Liver (tissue), 9 donors: ENCODE measurements around the gene HPGD. TPM values are rescaled to one million over a fixed set of nuclear protein-coding genes. Genes with fewer than 3 reads are reported as not detected.

Source experiments
- DNase-seq: peaks from one replicate; pipeline ENCODE4 v3.0.0-alpha.2; 2017; ENCODE audit warnings: low spot score
- H3K27ac ChIP-seq, 2 donors: one replicate each; pipeline ENCODE4 v1.7.0; 2013; ENCODE audit warnings: inconsistent platforms in 2 of 2, low read length in 2 of 2, control low read depth in 1 of 2, low read depth in 1 of 2, mild to moderate bottlenecking in 1 of 2
- H3K27me3 ChIP-seq, 4 donors: one replicate each; pipeline versions ENCODE4 v1.6.1 to v1.7.0; 2013; ENCODE audit warnings: low read length in 3 of 4, inconsistent platforms in 1 of 4, mild to moderate bottlenecking in 1 of 4, moderate library complexity in 1 of 4; ENCODE audit not compliant: control insufficient read depth in 4 of 4, insufficient read depth in 4 of 4
- H3K36me3 ChIP-seq, 4 donors: one replicate each; pipeline versions ENCODE4 v1.6.1 to v1.7.0; 2013; ENCODE audit warnings: low read length in 3 of 4, mild to moderate bottlenecking in 3 of 4, low read depth in 1 of 4, moderate library complexity in 1 of 4; ENCODE audit not compliant: control insufficient read depth in 4 of 4, insufficient read depth in 3 of 4
- H3K4me1 ChIP-seq, 4 donors: one replicate each; pipeline versions ENCODE4 v1.6.1 to v1.7.0; 2013; ENCODE audit warnings: low read length in 3 of 4, mild to moderate bottlenecking in 3 of 4, moderate library complexity in 1 of 4; ENCODE audit not compliant: control insufficient read depth in 4 of 4, insufficient read depth in 4 of 4
- H3K4me3 ChIP-seq, 3 donors: one replicate each; pipeline versions ENCODE4 v1.6.1 to v1.7.0; 2013; ENCODE audit warnings: low read length in 3 of 3, control low read depth in 1 of 3, low read depth in 1 of 3, mild to moderate bottlenecking in 1 of 3
- H3K9ac ChIP-seq, 2 donors: one replicate each; pipeline ENCODE4 v1.7.0; 2013; ENCODE audit warnings: low read length in 2 of 2, mild to moderate bottlenecking in 2 of 2, moderate library complexity in 2 of 2, control low read depth in 1 of 2, low read depth in 1 of 2
- H3K9me3 ChIP-seq, 4 donors: one replicate each; pipeline versions ENCODE4 v1.6.1 to v1.7.0; 2013; ENCODE audit warnings: low read length in 3 of 4; ENCODE audit not compliant: control insufficient read depth in 4 of 4
- EGR1 ChIP-seq, 2 donors: IDR thresholded peaks; 2 replicates each; pipeline ENCODE4 v1.6.1; 2016 to 2018; ENCODE audit warnings: antibody characterized with exemption in 2 of 2, low read depth in 2 of 2
- FOXA1 ChIP-seq: IDR thresholded peaks from 2 replicates; pipeline ENCODE4 v1.6.1; 2016; ENCODE audit warnings: antibody characterized with exemption
- FOXA2 ChIP-seq: IDR thresholded peaks from 2 replicates; pipeline ENCODE4 v1.6.1; 2016; ENCODE audit warnings: antibody characterized with exemption
- GABPA ChIP-seq, 2 donors: IDR thresholded peaks in 1 of 2; conservative IDR thresholded peaks in 1 of 2; 2 replicates each; pipeline ENCODE4 v1.6.1; 2016; ENCODE audit warnings: antibody characterized with exemption in 2 of 2, mild to moderate bottlenecking in 1 of 2, moderate library complexity in 1 of 2
- HNF4A ChIP-seq, 2 donors: conservative IDR thresholded peaks; 2 replicates each; pipeline ENCODE4 v1.6.1; 2016; ENCODE audit warnings: antibody characterized with exemption in 2 of 2, mild to moderate bottlenecking in 2 of 2
- HNF4G ChIP-seq: IDR thresholded peaks from 2 replicates; pipeline ENCODE4 v1.6.1; 2016; ENCODE audit warnings: antibody characterized with exemption
- JUND ChIP-seq, 2 donors: IDR thresholded peaks; 2 replicates each; pipeline ENCODE4 v1.6.1; 2016; ENCODE audit warnings: antibody characterized with exemption in 2 of 2
- NR2F2 ChIP-seq: IDR thresholded peaks from 2 replicates; pipeline ENCODE4 v1.6.1; 2016; ENCODE audit warnings: antibody characterized with exemption
- RAD21 ChIP-seq, 2 donors: IDR thresholded peaks; 2 replicates each; pipeline ENCODE4 v1.6.1; 2016; ENCODE audit warnings: antibody characterized with exemption in 2 of 2, mild to moderate bottlenecking in 2 of 2
- RXRA ChIP-seq, 2 donors: IDR thresholded peaks; 2 replicates each; pipeline ENCODE4 v1.6.1; 2017 to 2018; ENCODE audit warnings: antibody characterized with exemption in 2 of 2, mild to moderate bottlenecking in 1 of 2
- SP1 ChIP-seq: IDR thresholded peaks from 2 replicates; pipeline ENCODE4 v1.6.1; 2018; ENCODE audit warnings: antibody characterized with exemption, mild to moderate bottlenecking
- TAF1 ChIP-seq: conservative IDR thresholded peaks from 2 replicates; pipeline ENCODE4 v1.6.1; 2016; ENCODE audit warnings: antibody characterized with exemption, mild to moderate bottlenecking
- WGBS: extraction: QIAGEN DNeasy Blood & Tissue Kit; methylation state at CpG from one replicate; pipeline ENCODE4 v1.1.7; 2013; 5-methylcytosine and 5-hydroxymethylcytosine counted together
- polyA plus RNA-seq, 2 donors: library from polyadenylated mRNA; stranded (reverse) in 1 of 2; unstranded in 1 of 2; fragments of 200-250 nt in 1 of 2; fragments of >200 nt in 1 of 2; fragmentation: Nextera tagmentation in 1 of 2; extraction: Ambion mirVana in 1 of 2; gene quantifications; one replicate each; pipeline versions ENCODE4 v1.2.1 to v1.2.3, GENCODE V29; 2013 to 2015
- total RNA-seq, 2 donors: library from RNA; depleted of rRNA; stranded (reverse); fragments of >200 nt; gene quantifications; one replicate each; pipeline ENCODE4 v1.2.3, GENCODE V29; 2014
- TF ChIP-seq, protein P1 (sequence below): IDR thresholded peaks from 2 replicates; pipeline ENCODE4 v1.6.1; 2016; ENCODE audit warnings: antibody characterized with exemption
- TF ChIP-seq, protein P2 (sequence below): IDR thresholded peaks from 2 replicates; pipeline ENCODE4 v1.6.1; 2016; ENCODE audit warnings: antibody characterized with exemption
- TF ChIP-seq, protein P3 (sequence below): IDR thresholded peaks from 2 replicates; pipeline ENCODE4 v1.6.1; 2016; ENCODE audit warnings: antibody characterized with exemption
- TF ChIP-seq, protein P4 (sequence below): fragments of 150-350 bp; IDR thresholded peaks from 2 replicates; pipeline ENCODE4 v1.5.1; 2017; ENCODE audit warnings: improper control_type of control experiment, low read depth, low read length; ENCODE audit not compliant: missing input control
- donor health status: healthy.
- donor health status: healthy.
- donor health status: healthy.
- donor health status: healthy.
- donor health status: healthy.

Gene HPGD
- total and polyA plus RNA-seq, 4 donors, result 7.9 to 113 (median 57.1) TPM

DNA sequence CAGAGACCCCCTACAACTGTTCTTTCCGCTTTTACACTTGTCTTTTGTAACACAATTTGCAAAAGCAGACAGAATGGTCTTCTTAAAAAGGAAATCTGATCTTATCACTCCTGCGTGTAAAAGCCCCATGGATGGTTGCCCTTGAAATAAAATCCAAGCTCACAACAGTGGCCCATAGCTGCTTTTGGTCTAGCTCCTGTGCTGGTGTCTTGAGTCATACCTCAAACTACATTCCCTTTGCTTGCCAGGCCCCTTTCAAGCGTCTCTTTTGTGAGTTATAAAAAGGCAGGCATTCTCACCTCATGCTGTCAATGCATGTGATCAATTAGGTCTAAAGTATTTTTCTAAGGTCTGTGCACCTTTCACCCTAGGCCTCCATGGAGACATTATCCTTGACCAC is 27.6 kb downstream of the HPGD start:
- WGBS, result 87% methylated on average over 3 of the region's 3 CpGs
- DNase-seq, result no peak
- no peaks in the 10 kb centered on the region for H3K27me3 ChIP-seq
- H3K9me3 ChIP-seq, result no peaks in the 10 kb centered on the region
- TF ChIP-seq HNF4G (no peak), RXRA (IDR thresholded peaks at IDR 0.05) (no peak), GABPA (IDR thresholded peaks at IDR 0.05 in 1 of 2, conservative IDR thresholded peaks at IDR 0.05 in 1 of 2) (no peak), JUND (IDR thresholded peaks at IDR 0.05) (no peak), NR2F2 (no peak), RAD21 (IDR thresholded peaks at IDR 0.05) (no peak), SP1 (no peak), TAF1 (no peak), HNF4A (conservative IDR thresholded peaks at IDR 0.05) (no peak), FOXA1 (no peak)
- TF ChIP-seq, protein P1, sequence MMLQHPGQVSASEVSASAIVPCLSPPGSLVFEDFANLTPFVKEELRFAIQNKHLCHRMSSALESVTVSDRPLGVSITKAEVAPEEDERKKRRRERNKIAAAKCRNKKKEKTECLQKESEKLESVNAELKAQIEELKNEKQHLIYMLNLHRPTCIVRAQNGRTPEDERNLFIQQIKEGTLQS, result no peak
- TF ChIP-seq, protein P2, sequence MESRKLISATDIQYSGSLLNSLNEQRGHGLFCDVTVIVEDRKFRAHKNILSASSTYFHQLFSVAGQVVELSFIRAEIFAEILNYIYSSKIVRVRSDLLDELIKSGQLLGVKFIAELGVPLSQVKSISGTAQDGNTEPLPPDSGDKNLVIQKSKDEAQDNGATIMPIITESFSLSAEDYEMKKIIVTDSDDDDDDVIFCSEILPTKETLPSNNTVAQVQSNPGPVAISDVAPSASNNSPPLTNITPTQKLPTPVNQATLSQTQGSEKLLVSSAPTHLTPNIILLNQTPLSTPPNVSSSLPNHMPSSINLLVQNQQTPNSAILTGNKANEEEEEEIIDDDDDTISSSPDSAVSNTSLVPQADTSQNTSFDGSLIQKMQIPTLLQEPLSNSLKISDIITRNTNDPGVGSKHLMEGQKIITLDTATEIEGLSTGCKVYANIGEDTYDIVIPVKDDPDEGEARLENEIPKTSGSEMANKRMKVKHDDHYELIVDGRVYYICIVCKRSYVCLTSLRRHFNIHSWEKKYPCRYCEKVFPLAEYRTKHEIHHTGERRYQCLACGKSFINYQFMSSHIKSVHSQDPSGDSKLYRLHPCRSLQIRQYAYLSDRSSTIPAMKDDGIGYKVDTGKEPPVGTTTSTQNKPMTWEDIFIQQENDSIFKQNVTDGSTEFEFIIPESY, result no peak
- TF ChIP-seq, protein P3, sequence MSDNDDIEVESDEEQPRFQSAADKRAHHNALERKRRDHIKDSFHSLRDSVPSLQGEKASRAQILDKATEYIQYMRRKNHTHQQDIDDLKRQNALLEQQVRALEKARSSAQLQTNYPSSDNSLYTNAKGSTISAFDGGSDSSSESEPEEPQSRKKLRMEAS, result no peak
- H3K36me3 ChIP-seq, result peaks cover 2 to 28% (median 15%) of the 10 kb centered on the region in 4 donors
- H3K27ac ChIP-seq, result no peak overlapping the region
- no peak overlapping the region for H3K4me3 ChIP-seq
- peaks cover 1 to 12% (median 7%) of the 10 kb centered on the region in 4 donors for H3K4me1 ChIP-seq
- no peak overlapping the region for H3K9ac ChIP-seq

DNA sequence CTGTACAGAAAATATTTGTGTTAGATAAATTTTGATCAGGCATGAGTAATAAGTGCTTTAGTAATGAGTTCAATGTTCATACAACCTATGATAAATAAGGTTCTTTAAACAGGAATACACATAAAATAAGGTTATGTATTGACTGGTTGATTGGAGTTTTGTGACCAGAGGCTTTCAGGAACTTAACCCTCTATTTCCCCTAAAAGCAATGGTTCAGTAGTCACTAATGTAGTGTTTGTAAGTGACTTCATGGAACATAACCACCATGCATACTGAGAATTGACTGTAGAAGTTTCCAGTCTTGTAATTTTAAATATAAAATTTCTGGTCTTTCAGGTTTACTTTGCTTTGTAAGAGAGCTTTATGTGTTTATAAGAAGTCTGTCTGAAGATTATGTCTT is 28.1 kb downstream of the HPGD start:
- H3K4me1 ChIP-seq, result peaks cover 1 to 12% (median 7%) of the 10 kb centered on the region in 4 donors
- no peak overlapping the region for H3K27ac ChIP-seq
- no peak for DNase-seq
- H3K9ac ChIP-seq, result no peak overlapping the region
- peaks cover 2 to 28% (median 15%) of the 10 kb centered on the region in 4 donors for H3K36me3 ChIP-seq
- H3K4me3 ChIP-seq, result no peak overlapping the region
- H3K9me3 ChIP-seq, result no peaks in the 10 kb centered on the region
- TF ChIP-seq, protein P4, sequence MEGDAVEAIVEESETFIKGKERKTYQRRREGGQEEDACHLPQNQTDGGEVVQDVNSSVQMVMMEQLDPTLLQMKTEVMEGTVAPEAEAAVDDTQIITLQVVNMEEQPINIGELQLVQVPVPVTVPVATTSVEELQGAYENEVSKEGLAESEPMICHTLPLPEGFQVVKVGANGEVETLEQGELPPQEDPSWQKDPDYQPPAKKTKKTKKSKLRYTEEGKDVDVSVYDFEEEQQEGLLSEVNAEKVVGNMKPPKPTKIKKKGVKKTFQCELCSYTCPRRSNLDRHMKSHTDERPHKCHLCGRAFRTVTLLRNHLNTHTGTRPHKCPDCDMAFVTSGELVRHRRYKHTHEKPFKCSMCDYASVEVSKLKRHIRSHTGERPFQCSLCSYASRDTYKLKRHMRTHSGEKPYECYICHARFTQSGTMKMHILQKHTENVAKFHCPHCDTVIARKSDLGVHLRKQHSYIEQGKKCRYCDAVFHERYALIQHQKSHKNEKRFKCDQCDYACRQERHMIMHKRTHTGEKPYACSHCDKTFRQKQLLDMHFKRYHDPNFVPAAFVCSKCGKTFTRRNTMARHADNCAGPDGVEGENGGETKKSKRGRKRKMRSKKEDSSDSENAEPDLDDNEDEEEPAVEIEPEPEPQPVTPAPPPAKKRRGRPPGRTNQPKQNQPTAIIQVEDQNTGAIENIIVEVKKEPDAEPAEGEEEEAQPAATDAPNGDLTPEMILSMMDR, result no peak
- TF ChIP-seq NR2F2 (no peak), EGR1 (IDR thresholded peaks at IDR 0.05; ENCODE audit: low read depth in 2 of 2) (no peak), TAF1 (no peak), GABPA (IDR thresholded peaks at IDR 0.05 in 1 of 2, conservative IDR thresholded peaks at IDR 0.05 in 1 of 2) (no peak), HNF4A (conservative IDR thresholded peaks at IDR 0.05) (no peak), RXRA (IDR thresholded peaks at IDR 0.05) (no peak), SP1 (no peak), HNF4G (no peak), FOXA2 (no peak), JUND (IDR thresholded peaks at IDR 0.05) (no peak)
- TF ChIP-seq, protein P1, result no peak
- TF ChIP-seq, protein P2, result no peak
- TF ChIP-seq, protein P3, result no peak
- H3K27me3 ChIP-seq, result no peaks in the 10 kb centered on the region
